Mesothelial cell of epicardium (in vitro differentiated cells): ENCODE results near the gene EYA3. TPM values are rescaled to one million over a fixed set of nuclear protein-coding genes. Genes with fewer than 3 reads are reported as not detected.

Source experiments
- DNase-seq, 2 experiments: peaks; one replicate each; pipeline ENCODE4 v3.0.0; 2021; ENCODE audit warnings: low spot score in 2 of 2; ENCODE audit not compliant: unreplicated experiment in 2 of 2
- H3K27ac Mint-ChIP-seq: 2 replicates; pipeline ENCODE4 v1.8.0; 2021; ENCODE audit warnings: mixed read lengths
- H3K27me3 Mint-ChIP-seq: 2 replicates; pipeline ENCODE4 v1.8.0; 2021; ENCODE audit warnings: low read depth, mixed read lengths
- H3K36me3 Mint-ChIP-seq: 2 replicates; pipeline ENCODE4 v1.8.0; 2021; ENCODE audit warnings: mixed read lengths
- H3K4me1 Mint-ChIP-seq: 2 replicates; pipeline ENCODE4 v1.8.0; 2021; ENCODE audit warnings: mixed read lengths
- H3K4me3 Mint-ChIP-seq: 2 replicates; pipeline ENCODE4 v1.8.0; 2021; ENCODE audit warnings: mild to moderate bottlenecking, moderate library complexity, mixed read lengths
- H3K9me3 Mint-ChIP-seq: 2 replicates; pipeline ENCODE4 v1.8.0; 2021; ENCODE audit warnings: mixed read lengths
- total RNA-seq: library from RNA; stranded (reverse); gene quantifications from 3 replicates; pipeline ENCODE4 v1.2.1, GENCODE V29; 2021
- TF ChIP-seq, protein P1 (sequence below): fragments of 200-600 bp; sonication (generic); IDR thresholded peaks from one replicate; pipeline ENCODE4 v1.5.0; 2021; ENCODE audit warnings: antibody characterized with exemption; ENCODE audit not compliant: unreplicated experiment

EYA3 gene
- total RNA-seq, 1 donor from 2014 or later: 29.3 TPM

DNA sequence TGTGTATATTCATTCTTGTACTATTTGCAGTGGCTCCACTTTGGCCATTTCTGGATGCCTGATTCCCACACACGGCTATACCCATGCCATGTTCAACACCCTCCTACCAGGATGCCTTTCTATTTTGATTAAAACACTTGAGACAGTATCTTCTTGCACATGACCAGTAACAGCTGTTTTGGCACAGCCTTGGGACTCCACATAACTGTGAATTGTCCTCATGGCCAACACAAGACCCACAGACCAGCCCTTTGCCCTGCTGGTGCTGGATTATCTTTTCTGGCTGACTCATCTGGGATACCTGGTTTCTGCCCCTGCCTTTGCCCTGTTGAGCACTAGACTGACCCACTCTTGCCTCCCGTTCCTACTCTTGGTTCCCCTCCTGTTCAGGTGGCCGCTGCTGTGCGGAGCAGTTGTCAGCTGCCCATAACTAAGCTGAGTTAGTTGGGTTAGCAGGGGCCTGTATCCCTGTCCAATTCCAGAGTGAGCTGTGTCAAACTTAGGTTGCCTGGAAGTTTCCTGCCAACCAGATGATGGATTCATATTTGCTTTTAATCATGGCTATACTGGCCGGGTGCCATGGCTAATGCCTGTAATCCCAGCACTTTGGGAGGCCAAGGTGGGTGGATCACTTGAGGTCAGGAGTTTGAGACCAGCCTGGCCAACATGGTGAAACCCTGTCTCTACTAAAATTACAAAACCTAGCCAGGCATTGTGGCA, 10.8 kb upstream of the EYA3 start:
- Mint-ChIP-seq H3K27me3 (peaks cover 14% of the 10 kb centered on the region), H3K27ac (no peak overlapping the region), H3K9me3 (no peaks in the 10 kb centered on the region), H3K36me3 (no peaks in the 10 kb centered on the region), H3K4me1 (no peaks in the 10 kb centered on the region), H3K4me3 (no peak overlapping the region)
- TF ChIP-seq, protein P1, sequence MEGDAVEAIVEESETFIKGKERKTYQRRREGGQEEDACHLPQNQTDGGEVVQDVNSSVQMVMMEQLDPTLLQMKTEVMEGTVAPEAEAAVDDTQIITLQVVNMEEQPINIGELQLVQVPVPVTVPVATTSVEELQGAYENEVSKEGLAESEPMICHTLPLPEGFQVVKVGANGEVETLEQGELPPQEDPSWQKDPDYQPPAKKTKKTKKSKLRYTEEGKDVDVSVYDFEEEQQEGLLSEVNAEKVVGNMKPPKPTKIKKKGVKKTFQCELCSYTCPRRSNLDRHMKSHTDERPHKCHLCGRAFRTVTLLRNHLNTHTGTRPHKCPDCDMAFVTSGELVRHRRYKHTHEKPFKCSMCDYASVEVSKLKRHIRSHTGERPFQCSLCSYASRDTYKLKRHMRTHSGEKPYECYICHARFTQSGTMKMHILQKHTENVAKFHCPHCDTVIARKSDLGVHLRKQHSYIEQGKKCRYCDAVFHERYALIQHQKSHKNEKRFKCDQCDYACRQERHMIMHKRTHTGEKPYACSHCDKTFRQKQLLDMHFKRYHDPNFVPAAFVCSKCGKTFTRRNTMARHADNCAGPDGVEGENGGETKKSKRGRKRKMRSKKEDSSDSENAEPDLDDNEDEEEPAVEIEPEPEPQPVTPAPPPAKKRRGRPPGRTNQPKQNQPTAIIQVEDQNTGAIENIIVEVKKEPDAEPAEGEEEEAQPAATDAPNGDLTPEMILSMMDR: no peak
- no peak for DNase-seq

DNA sequence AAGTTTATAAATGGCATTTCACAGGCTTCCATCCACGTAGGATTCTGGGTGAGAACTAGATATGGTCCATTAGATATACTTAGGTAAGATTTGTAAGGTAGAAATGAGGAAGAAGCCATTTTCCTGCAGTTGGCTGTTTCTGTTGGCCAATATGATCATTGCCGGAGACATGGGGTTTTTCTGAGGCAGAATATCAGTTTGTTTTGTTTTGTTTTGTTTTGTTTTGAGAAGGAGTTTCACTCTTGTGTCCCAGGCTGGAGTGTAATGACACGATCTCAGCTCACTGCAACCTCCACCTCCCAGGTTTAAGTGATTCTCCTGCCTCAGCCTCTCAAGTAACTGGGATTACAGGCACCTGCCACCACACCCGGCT, 8.7 kb upstream of the EYA3 start:
- Mint-ChIP-seq H3K4me1 (no peaks in the 10 kb centered on the region), H3K27me3 (peaks cover 24% of the 10 kb centered on the region), H3K27ac (no peak overlapping the region), H3K36me3 (no peaks in the 10 kb centered on the region), H3K9me3 (no peaks in the 10 kb centered on the region), H3K4me3 (no peak overlapping the region)
- TF ChIP-seq, protein P1: no peak
- no peak for DNase-seq

DNA sequence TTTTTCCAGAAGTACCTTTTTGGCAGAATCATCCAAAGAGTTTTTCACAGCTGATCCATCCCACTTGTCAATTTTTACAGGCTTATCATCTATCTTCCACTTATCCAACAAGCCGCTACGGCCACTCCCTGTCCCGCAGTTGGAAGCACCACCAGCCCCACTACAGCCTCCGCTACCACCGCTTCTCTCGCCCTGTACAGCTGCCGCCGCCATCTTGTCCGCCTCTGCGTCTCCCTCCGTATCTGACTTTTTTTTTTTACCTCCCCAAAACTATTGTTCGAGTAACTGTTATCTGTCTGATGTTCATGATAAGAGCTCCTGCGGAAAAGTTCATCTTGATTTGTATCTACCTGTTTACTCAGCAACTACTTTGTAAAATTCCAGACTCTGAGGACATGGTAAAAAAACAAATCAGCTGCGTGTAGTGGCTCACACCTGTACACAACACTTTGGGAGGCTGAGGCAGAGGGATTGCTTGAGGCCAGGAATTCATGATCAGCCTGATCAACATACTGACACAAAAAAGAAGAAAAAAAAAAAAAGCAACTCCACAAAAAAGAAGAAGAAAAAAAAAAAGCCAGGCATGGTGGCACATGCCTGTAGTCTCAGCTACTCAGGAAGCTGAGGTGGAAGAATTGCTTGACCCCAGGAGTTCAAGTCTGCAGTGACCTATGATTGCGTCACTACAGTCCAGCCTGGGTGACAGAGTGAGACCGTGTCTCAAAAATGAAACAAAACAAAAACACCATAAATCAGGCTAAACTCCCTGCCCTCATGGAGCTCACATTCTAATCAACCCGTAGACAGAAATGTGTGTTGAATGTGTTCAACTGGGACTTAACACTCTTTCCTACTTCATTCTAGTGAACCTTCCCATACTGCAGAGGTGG, 8.0 kb upstream of the EYA3 start:
- no peak overlapping the region for H3K27ac Mint-ChIP-seq
- peaks cover 24% of the 10 kb centered on the region for H3K27me3 Mint-ChIP-seq
- no peak overlapping the region for H3K4me3 Mint-ChIP-seq
- H3K4me1 Mint-ChIP-seq: no peaks in the 10 kb centered on the region
- TF ChIP-seq, protein P1: no peak
- H3K36me3 Mint-ChIP-seq: no peaks in the 10 kb centered on the region
- DNase-seq: no peak
- no peaks in the 10 kb centered on the region for H3K9me3 Mint-ChIP-seq

DNA sequence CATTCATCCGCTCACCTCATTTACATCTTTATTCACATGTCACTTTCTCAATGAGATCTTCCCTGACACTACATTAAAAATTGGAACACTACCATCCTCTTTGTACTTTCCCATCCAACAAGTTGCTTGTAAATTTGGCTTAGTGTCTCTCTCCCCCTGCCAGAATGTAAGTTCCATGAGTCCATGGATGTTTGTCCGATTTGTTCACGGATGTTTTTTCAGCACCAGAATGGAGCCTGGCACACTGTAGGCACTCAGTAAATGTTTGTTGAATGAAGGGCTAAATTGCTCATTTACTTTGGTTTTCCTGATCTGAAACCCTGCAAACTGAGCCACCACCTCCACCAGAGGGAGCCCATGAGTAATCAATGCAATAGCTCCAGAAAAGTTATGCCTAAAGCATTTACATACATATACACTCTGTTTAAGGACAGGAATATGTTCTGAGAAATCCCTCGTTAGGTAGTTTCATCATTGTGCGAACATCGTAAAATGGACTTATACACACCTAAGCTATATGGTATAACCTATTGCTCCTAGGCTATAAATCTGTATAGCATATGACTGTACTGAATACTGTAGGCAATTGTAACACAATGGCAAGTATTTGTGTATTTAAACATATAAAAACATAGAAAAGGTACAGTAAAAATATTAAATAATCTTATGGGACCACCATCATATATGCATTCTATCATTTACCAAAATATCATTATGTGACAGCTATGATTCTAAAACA, 2.8 kb upstream of the EYA3 start:
- TF ChIP-seq, protein P1: peak; percentile 79
- DNase-seq: peak in 1 of 2 experiments; percentile 75
- Mint-ChIP-seq H3K27me3 (peaks cover 21% of the 10 kb centered on the region), H3K4me1 (peaks cover 13% of the 10 kb centered on the region), H3K4me3 (peak overlapping the region; percentile 20), H3K9me3 (no peaks in the 10 kb centered on the region), H3K36me3 (no peaks in the 10 kb centered on the region), H3K27ac (no peak overlapping the region)

DNA sequence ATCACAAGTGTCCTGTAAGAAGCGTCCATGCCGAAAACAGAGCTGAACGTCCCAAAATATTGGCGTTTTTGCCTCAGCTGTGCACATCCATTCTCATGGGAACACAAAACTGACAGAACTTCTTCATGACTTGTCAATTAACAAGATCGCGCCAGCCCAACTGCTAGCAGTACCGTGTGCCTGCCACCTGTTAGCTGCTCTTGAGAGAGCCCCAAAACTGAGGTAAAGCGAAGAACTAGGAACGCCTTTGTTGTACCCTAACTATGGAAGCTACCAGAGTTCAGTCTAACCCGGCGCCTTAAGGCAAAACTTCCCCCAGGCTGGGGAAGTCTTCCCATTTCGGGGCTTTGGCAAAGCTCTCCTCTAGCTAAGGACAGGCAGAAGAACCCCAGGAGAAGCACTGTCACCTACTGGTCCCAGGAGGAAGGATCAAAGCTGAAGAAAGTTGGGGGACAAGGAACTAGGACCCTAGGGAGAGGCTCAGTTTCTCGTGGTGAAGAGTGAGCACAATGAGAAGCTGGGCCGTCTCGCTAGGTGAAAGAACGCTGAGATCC, 719 bp downstream of the EYA3 start:
- no peaks in the 10 kb centered on the region for H3K36me3 Mint-ChIP-seq
- peak in 1 of 2 experiments; percentile 41 for DNase-seq
- TF ChIP-seq, protein P1: no peak
- H3K27ac Mint-ChIP-seq: peak overlapping the region; percentile 98
- peaks cover 3% of the 10 kb centered on the region for H3K27me3 Mint-ChIP-seq
- peak overlapping the region; percentile 95 for H3K4me3 Mint-ChIP-seq
- H3K4me1 Mint-ChIP-seq: peaks cover 13% of the 10 kb centered on the region
- no peaks in the 10 kb centered on the region for H3K9me3 Mint-ChIP-seq
